Parathyroid adenoma (tissue), 2 donors: ENCODE data around the gene UBE2L5.

Source experiments
- H2AFZ ChIP-seq: fragments of 300-600 bp; sonication (generic); one replicate; pipeline ENCODE4 v1.7.0; 2017; ENCODE audit warnings: antibody characterized with exemption, mild to moderate bottlenecking
- H3K27ac ChIP-seq: fragments of 300-600 bp; sonication (generic); one replicate; pipeline ENCODE4 v1.7.0; 2017
- H3K27me3 ChIP-seq: fragments of 300-600 bp; sonication (generic); one replicate; pipeline ENCODE4 v1.7.0; 2017; ENCODE audit warnings: low read length; ENCODE audit not compliant: control insufficient read depth, insufficient read depth
- H3K36me3 ChIP-seq: fragments of 300-600 bp; sonication (generic); one replicate; pipeline ENCODE4 v1.7.0; 2017; ENCODE audit warnings: low read length; ENCODE audit not compliant: control insufficient read depth, insufficient read depth
- H3K4me1 ChIP-seq: fragments of 300-600 bp; sonication (generic); one replicate; pipeline ENCODE4 v1.7.0; 2017; ENCODE audit warnings: control low read depth
- H3K4me2 ChIP-seq: fragments of 300-600 bp; sonication (generic); one replicate; pipeline ENCODE4 v1.7.0; 2017; ENCODE audit warnings: low read length
- H3K4me3 ChIP-seq: fragments of 300-600 bp; sonication (generic); one replicate; pipeline ENCODE4 v1.7.0; 2017; ENCODE audit warnings: low read depth, low read length
- H3K79me2 ChIP-seq: fragments of 300-600 bp; sonication (generic); one replicate; pipeline ENCODE4 v1.7.0; 2017; ENCODE audit warnings: control low read depth
- H3K9ac ChIP-seq: fragments of 300-600 bp; sonication (generic); one replicate; pipeline ENCODE4 v1.7.0; 2017; ENCODE audit warnings: mild to moderate bottlenecking
- H3K9me3 ChIP-seq: fragments of 300-600 bp; sonication (generic); one replicate; pipeline ENCODE4 v1.7.0; 2017; ENCODE audit warnings: low read length; ENCODE audit not compliant: control insufficient read depth
- CTCF ChIP-seq: fragments of 300-600 bp; sonication (generic); IDR thresholded peaks from one replicate; pipeline ENCODE4 v1.7.0; 2017; ENCODE audit warnings: antibody characterized with exemption, mild to moderate bottlenecking
- donor health status: primary hyperparathyroidism.

UBE2L5 gene

GRCh38 chr13:30466358-30466714 is 44.0 kb downstream of the UBE2L5 start:
- Histone ChIP-seq H3K27ac (no peak overlapping the region), H3K9me3 (no peaks in the 10 kb centered on the region), H3K27me3 (no peaks in the 10 kb centered on the region), H2AFZ (no peak overlapping the region), H3K4me2 (no peak overlapping the region), H3K4me3 (no peak overlapping the region), H3K9ac (no peak overlapping the region), H3K79me2 (no peaks in the 10 kb centered on the region), H3K4me1 (peaks cover 6% of the 10 kb centered on the region), H3K36me3 (no peaks in the 10 kb centered on the region)
- TF ChIP-seq CTCF, result no peak

- Histone ChIP-seq H3K36me3 (no peaks in the 10 kb centered on the region), H3K79me2 (no peaks in the 10 kb centered on the region), H2AFZ (no peak overlapping the region), H3K4me3 (no peak overlapping the region), H3K27ac (no peak overlapping the region), H3K9ac (no peak overlapping the region), H3K27me3 (no peaks in the 10 kb centered on the region), H3K4me2 (no peak overlapping the region), H3K9me3 (no peaks in the 10 kb centered on the region), H3K4me1 (peaks cover 4% of the 10 kb centered on the region)
- TF ChIP-seq CTCF, result no peak
Measured at GRCh38 chr13:30466841-30467252, 44.6 kb downstream of the UBE2L5 start.

GRCh38 chr13:30473675-30474074 is 51.4 kb downstream of the UBE2L5 start:
- no peaks in the 10 kb centered on the region for H3K36me3 ChIP-seq
- no peak overlapping the region for H3K9ac ChIP-seq
- no peak overlapping the region for H3K4me3 ChIP-seq
- H3K4me2 ChIP-seq, result no peak overlapping the region
- H3K9me3 ChIP-seq, result no peaks in the 10 kb centered on the region
- no peaks in the 10 kb centered on the region for H3K79me2 ChIP-seq
- H3K4me1 ChIP-seq, result no peaks in the 10 kb centered on the region
- H2AFZ ChIP-seq, result no peak overlapping the region
- no peak for TF ChIP-seq CTCF
- H3K27me3 ChIP-seq, result no peaks in the 10 kb centered on the region
- H3K27ac ChIP-seq, result no peak overlapping the region

DNA sequence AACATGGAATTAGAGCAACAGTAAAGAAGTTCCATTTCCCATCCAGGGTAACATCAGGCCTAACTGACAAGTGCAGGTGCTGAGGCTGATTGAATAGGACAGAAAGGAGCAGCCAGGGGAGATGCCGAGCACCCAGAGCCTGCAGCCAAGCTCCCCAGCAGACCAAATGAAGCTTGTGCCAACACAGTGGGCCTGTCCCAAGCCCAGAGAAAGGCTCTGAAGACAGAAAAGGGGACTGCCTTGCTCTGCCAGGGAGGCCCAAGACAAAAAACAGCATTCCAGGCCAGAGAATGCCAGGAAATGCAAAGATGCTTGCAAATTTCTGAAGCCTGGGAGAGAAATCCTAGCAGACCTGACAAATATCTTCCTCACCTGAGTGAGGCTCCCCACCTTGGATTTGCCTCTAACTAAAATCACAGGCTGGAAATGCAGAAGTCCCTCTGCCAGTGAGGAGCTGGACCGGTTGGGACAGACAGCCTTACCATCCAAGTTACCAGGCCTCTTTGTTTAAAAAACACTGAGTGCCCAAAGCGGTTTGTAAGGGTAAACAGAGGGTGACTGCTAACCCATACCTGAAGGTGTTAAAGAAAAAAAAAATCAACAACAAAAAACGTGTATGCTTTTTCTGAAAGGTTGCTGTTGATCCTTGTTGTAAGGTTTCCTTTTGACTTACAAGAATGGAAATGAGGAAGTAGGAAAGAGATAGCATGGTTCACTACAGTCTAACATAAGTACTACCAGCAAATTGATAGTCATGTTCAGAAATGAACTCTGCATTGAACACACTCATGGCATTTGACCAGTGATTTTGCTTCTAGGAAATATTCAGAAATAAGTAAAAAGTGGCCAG is 55.3 kb downstream of the UBE2L5 start:
- no peak overlapping the region for H3K4me2 ChIP-seq
- no peaks in the 10 kb centered on the region for H3K9me3 ChIP-seq
- no peak for TF ChIP-seq CTCF
- H3K9ac ChIP-seq, result no peak overlapping the region
- no peaks in the 10 kb centered on the region for H3K36me3 ChIP-seq
- no peak overlapping the region for H3K27ac ChIP-seq
- H3K79me2 ChIP-seq, result no peaks in the 10 kb centered on the region
- no peak overlapping the region for H2AFZ ChIP-seq
- no peak overlapping the region for H3K4me3 ChIP-seq
- H3K4me1 ChIP-seq, result no peaks in the 10 kb centered on the region
- H3K27me3 ChIP-seq, result no peaks in the 10 kb centered on the region
